ENCODE measurements around the gene ALPK3. TPM values are rescaled to one million over a fixed set of nuclear protein-coding genes. Genes with fewer than 3 reads are reported as not detected.

The ALPK3 gene
- total RNA-seq, 3 donors from 2014 or later (not counting 1 experiment from before 2014, with no cell fraction given): 0.35 to 1.1 (median 0.63) TPM

DNA sequence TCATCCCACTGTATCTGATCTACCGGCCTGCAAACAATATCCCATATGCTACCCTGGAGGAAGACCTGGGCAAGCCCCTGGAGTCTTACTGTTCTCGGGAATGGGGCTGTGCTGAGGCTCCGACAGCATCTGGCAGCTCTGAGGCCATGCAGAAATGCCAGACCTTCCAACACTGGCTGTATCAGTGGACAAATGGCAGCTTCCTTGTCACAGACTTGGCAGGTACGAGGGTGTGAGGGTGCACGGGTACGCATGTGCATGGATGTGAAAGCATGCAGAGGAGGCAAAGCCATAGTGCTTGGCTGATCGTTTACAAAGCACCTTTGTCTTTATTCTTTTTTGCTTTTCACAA lies 47.3 kb downstream of the ALPK3 start:
- no peaks in the 10 kb centered on the region for H3K27me3 Mint-ChIP-seq (ENCODE audit: low read depth in 2 of 2)
- no peak overlapping the region for H3K27ac Mint-ChIP-seq
- no peaks in the 10 kb centered on the region for H3K4me1 Mint-ChIP-seq
- no peaks in the 10 kb centered on the region for H3K36me3 Mint-ChIP-seq
- H3K4me3 Mint-ChIP-seq: no peak overlapping the region
- no peaks in the 10 kb centered on the region for H3K9me3 ChIP-seq (ENCODE audit: control insufficient read depth, insufficient read depth, low read length)
- TF ChIP-seq, protein P1, sequence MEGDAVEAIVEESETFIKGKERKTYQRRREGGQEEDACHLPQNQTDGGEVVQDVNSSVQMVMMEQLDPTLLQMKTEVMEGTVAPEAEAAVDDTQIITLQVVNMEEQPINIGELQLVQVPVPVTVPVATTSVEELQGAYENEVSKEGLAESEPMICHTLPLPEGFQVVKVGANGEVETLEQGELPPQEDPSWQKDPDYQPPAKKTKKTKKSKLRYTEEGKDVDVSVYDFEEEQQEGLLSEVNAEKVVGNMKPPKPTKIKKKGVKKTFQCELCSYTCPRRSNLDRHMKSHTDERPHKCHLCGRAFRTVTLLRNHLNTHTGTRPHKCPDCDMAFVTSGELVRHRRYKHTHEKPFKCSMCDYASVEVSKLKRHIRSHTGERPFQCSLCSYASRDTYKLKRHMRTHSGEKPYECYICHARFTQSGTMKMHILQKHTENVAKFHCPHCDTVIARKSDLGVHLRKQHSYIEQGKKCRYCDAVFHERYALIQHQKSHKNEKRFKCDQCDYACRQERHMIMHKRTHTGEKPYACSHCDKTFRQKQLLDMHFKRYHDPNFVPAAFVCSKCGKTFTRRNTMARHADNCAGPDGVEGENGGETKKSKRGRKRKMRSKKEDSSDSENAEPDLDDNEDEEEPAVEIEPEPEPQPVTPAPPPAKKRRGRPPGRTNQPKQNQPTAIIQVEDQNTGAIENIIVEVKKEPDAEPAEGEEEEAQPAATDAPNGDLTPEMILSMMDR (IDR thresholded peaks at IDR 0.05): no peak
- no peak for ATAC-seq
- H3K4me1 ChIP-seq (ENCODE audit: control insufficient read depth, insufficient read depth, low read length): no peaks in the 10 kb centered on the region
- intact Hi-C loops (cut with micrococcal nuclease): no loop called here
- DNase-seq: no peak
- no peaks in the 10 kb centered on the region for H3K27me3 ChIP-seq (ENCODE audit: control insufficient read depth, insufficient read depth, low read length)
- H3K27ac ChIP-seq (ENCODE audit: low read length): no peak overlapping the region
- H3K4me3 ChIP-seq (ENCODE audit: low read length): no peak overlapping the region
- H3K9me3 Mint-ChIP-seq: no peaks in the 10 kb centered on the region
- 93% methylated on average over 7 of the region's 7 CpGs for WGBS (ENCODE audit: insufficient coverage)
- no peaks in the 10 kb centered on the region for H3K36me3 ChIP-seq (ENCODE audit: control insufficient read depth, insufficient read depth, low read length)

DNA sequence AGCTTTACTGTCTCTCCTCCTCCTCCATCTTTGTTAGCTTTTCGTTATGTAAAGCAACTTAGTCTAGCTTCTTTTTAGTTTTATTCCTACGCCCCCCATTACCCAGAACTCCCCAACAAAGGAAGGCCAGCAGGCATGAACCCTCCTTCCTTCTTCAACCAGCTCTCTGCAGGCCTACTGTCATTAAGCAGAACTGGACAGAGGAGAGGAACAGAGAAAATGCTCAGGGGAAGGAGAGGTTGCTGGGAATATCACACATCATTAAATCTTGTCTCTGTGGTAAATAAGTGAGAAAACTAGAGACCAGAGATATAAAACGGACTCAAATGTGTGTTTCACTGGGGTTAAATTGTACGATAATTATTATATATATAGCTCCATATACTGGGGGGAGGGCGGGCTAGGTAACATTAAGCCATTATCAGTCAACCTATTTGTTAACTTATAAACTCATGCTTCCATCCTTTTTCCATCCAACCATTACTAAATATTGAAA lies 48.0 kb downstream of the ALPK3 start:
- Mint-ChIP-seq H3K27me3 (ENCODE audit: low read depth in 2 of 2) (no peaks in the 10 kb centered on the region), H3K9me3 (no peaks in the 10 kb centered on the region), H3K4me1 (no peaks in the 10 kb centered on the region), H3K36me3 (no peaks in the 10 kb centered on the region), H3K4me3 (no peak overlapping the region), H3K27ac (no peak overlapping the region)
- TF ChIP-seq, protein P1 (IDR thresholded peaks at IDR 0.05): no peak
- H3K27ac ChIP-seq (ENCODE audit: low read length): no peak overlapping the region
- ATAC-seq (no peak), DNase-seq (no peak)
- no peak overlapping the region for H3K4me3 ChIP-seq (ENCODE audit: low read length)
- 86% methylated on average over 2 of the region's 5 CpGs for WGBS (ENCODE audit: insufficient coverage)
- no peaks in the 10 kb centered on the region for H3K36me3 ChIP-seq (ENCODE audit: control insufficient read depth, insufficient read depth, low read length)
- H3K9me3 ChIP-seq (ENCODE audit: control insufficient read depth, insufficient read depth, low read length): no peaks in the 10 kb centered on the region
- no peaks in the 10 kb centered on the region for H3K27me3 ChIP-seq (ENCODE audit: control insufficient read depth, insufficient read depth, low read length)
- H3K4me1 ChIP-seq (ENCODE audit: control insufficient read depth, insufficient read depth, low read length): no peaks in the 10 kb centered on the region
- intact Hi-C loops (cut with micrococcal nuclease): no loop called here

DNA sequence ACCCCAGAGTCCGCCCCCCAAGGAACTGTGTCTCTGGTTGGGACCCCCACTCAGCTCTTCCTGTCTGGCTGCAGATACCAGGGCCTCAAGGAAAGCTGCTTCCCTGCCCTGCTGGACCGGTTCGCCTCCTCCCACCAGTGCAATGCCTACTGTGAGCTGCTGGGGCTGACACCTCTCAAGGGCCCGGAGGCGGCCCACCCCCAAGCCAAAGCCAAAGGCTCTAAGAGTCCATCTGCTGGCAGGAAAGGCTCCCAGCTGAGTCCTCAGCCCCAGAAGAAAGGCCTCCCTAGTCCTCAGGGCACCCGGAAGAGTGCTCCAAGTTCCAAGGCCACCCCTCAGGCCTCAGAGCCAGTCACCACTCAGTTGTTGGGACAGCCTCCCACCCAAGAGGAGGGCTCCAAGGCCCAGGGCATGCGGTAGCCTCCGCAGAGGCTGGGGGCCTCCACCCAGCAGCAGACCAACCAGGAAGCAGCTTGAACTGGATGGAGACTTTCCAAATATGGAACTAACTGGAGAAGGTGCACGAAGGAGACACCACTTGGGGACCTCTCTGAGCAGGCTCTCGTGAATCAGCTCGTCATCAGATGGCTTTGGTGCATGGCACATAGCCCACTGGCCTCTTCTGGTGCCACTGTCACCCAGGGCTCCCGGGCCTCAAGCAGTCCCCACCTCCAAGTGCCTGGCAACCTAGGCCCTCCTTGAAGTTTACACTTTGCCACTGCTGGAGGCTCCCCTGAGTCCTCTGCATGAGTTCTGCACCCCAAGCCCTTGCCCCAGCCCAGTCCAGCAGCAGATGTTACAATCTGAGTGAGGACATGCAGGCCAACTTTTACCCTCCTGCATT lies 51.1 kb downstream of the ALPK3 start:
- Histone ChIP-seq H3K36me3 (ENCODE audit: control insufficient read depth, insufficient read depth, low read length) (no peaks in the 10 kb centered on the region), H3K27ac (ENCODE audit: low read length) (no peak overlapping the region), H3K9me3 (ENCODE audit: control insufficient read depth, insufficient read depth, low read length) (no peaks in the 10 kb centered on the region), H3K27me3 (ENCODE audit: control insufficient read depth, insufficient read depth, low read length) (no peaks in the 10 kb centered on the region), H3K4me3 (ENCODE audit: low read length) (no peak overlapping the region), H3K4me1 (ENCODE audit: control insufficient read depth, insufficient read depth, low read length) (no peaks in the 10 kb centered on the region)
- Mint-ChIP-seq H3K27ac (no peak overlapping the region), H3K36me3 (no peaks in the 10 kb centered on the region), H3K4me3 (no peak overlapping the region), H3K27me3 (ENCODE audit: low read depth in 2 of 2) (no peaks in the 10 kb centered on the region), H3K4me1 (no peaks in the 10 kb centered on the region), H3K9me3 (no peaks in the 10 kb centered on the region)
- intact Hi-C loops (cut with micrococcal nuclease): no loop called here
- no peak for DNase-seq
- no peak for ATAC-seq
- TF ChIP-seq, protein P1 (IDR thresholded peaks at IDR 0.05): no peak
- 81% methylated on average over 12 of the region's 12 CpGs for WGBS (ENCODE audit: insufficient coverage)

Data from natural killer cell (primary cell).